SH-SY5Y (cell line): ENCODE results near the gene WWOX.

ENCODE experiments used
- GATA2 ChIP-seq: IDR thresholded peaks from 2 replicates; pipeline ENCODE4 v1.6.1; 2011; ENCODE audit warnings: mild to moderate bottlenecking, low read depth, low read length
- GATA3 ChIP-seq: IDR thresholded peaks from 2 replicates; pipeline ENCODE4 v1.6.1; 2011; ENCODE audit warnings: low read depth, mild to moderate bottlenecking, low read length, moderate library complexity

WWOX gene

GRCh38 chr16:78436023-78436422 lies 336.6 kb downstream of the WWOX start:
- TF ChIP-seq GATA3 (no peak), GATA2 (no peak)

GRCh38 chr16:78436846-78437245 lies 337.4 kb downstream of the WWOX start:
- TF ChIP-seq GATA3 (no peak), GATA2 (no peak)

- no peak for TF ChIP-seq GATA2
- TF ChIP-seq GATA3: no peak
Observed at GRCh38 chr16:78437352-78437968, 338.0 kb downstream of the WWOX start.

GRCh38 chr16:78438219-78438618 lies 338.8 kb downstream of the WWOX start:
- TF ChIP-seq GATA3: no peak
- TF ChIP-seq GATA2: no peak

GRCh38 chr16:78438632-78439031 lies 339.2 kb downstream of the WWOX start:
- TF ChIP-seq GATA3: no peak
- no peak for TF ChIP-seq GATA2

- TF ChIP-seq GATA2: no peak
- no peak for TF ChIP-seq GATA3
Observed at GRCh38 chr16:78439646-78440045, 340.2 kb downstream of the WWOX start.

GRCh38 chr16:78441298-78441697 lies 341.8 kb downstream of the WWOX start:
- no peak for TF ChIP-seq GATA3
- no peak for TF ChIP-seq GATA2

- TF ChIP-seq GATA2 (no peak), GATA3 (no peak)
Observed at GRCh38 chr16:78443542-78444364, 344.3 kb downstream of the WWOX start.

- TF ChIP-seq GATA3 (no peak), GATA2 (no peak)
Observed at GRCh38 chr16:78445818-78446217, 346.4 kb downstream of the WWOX start.

GRCh38 chr16:78446486-78446885 lies 347.0 kb downstream of the WWOX start:
- no peak for TF ChIP-seq GATA3
- no peak for TF ChIP-seq GATA2

GRCh38 chr16:78446992-78447563 lies 347.6 kb downstream of the WWOX start:
- TF ChIP-seq GATA2 (no peak), GATA3 (no peak)

GRCh38 chr16:78448658-78449271 lies 349.3 kb downstream of the WWOX start:
- TF ChIP-seq GATA3 (no peak), GATA2 (no peak)

GRCh38 chr16:78450255-78450654 lies 350.8 kb downstream of the WWOX start:
- TF ChIP-seq GATA2 (no peak), GATA3 (no peak)

- peak; percentile 72 for TF ChIP-seq GATA3
- peak; percentile 19; the same call in 1 of the 2 replicates for TF ChIP-seq GATA2
Observed at GRCh38 chr16:78452025-78452555, 352.6 kb downstream of the WWOX start.
